ENCODE results near the gene ENO2.

ENO2 gene

GRCh38 chr12:6912164-6912935, 2.0 kb upstream of the ENO2 start:
- no peaks in the 10 kb centered on the region for H3K9me3 ChIP-seq
- no peak overlapping the region for H3K4me3 ChIP-seq
- H3K27me3 ChIP-seq, result no peaks in the 10 kb centered on the region
- H3K36me3 ChIP-seq, result peaks cover 0 to 20% (median 13%) of the 10 kb centered on the region in 3 donors
- TF ChIP-seq, protein P1, sequence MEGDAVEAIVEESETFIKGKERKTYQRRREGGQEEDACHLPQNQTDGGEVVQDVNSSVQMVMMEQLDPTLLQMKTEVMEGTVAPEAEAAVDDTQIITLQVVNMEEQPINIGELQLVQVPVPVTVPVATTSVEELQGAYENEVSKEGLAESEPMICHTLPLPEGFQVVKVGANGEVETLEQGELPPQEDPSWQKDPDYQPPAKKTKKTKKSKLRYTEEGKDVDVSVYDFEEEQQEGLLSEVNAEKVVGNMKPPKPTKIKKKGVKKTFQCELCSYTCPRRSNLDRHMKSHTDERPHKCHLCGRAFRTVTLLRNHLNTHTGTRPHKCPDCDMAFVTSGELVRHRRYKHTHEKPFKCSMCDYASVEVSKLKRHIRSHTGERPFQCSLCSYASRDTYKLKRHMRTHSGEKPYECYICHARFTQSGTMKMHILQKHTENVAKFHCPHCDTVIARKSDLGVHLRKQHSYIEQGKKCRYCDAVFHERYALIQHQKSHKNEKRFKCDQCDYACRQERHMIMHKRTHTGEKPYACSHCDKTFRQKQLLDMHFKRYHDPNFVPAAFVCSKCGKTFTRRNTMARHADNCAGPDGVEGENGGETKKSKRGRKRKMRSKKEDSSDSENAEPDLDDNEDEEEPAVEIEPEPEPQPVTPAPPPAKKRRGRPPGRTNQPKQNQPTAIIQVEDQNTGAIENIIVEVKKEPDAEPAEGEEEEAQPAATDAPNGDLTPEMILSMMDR (IDR thresholded peaks at IDR 0.05), result no peak
- intact Hi-C loops (cut with DNase I; ENCODE audit: low total_unique reads), result no loop called here
- peak in 1 of 2 donors; percentile 65 for DNase-seq
- H3K4me1 ChIP-seq, result peaks cover 0 to 19% (median 16%) of the 10 kb centered on the region in 4 donors
- peak overlapping the region in 1 of 2 donors; percentile 96 for H3K27ac ChIP-seq

GRCh38 chr12:6914947-6915788, 788 bp downstream of the ENO2 start:
- peak overlapping the region; percentile 68 to 72 for H3K4me3 ChIP-seq
- peak in 1 of 2 donors; percentile 82 for DNase-seq
- peaks cover 0 to 40% (median 15%) of the 10 kb centered on the region in 3 donors for H3K36me3 ChIP-seq
- H3K9me3 ChIP-seq, result no peaks in the 10 kb centered on the region
- peak overlapping the region; percentile 96 to 97 for H3K27ac ChIP-seq
- peaks cover 0 to 19% (median 16%) of the 10 kb centered on the region in 4 donors for H3K4me1 ChIP-seq
- no peaks in the 10 kb centered on the region for H3K27me3 ChIP-seq
- intact Hi-C loops (cut with DNase I; ENCODE audit: low total_unique reads), result no loop called here
- TF ChIP-seq, protein P1 (IDR thresholded peaks at IDR 0.05), result no peak

DNA sequence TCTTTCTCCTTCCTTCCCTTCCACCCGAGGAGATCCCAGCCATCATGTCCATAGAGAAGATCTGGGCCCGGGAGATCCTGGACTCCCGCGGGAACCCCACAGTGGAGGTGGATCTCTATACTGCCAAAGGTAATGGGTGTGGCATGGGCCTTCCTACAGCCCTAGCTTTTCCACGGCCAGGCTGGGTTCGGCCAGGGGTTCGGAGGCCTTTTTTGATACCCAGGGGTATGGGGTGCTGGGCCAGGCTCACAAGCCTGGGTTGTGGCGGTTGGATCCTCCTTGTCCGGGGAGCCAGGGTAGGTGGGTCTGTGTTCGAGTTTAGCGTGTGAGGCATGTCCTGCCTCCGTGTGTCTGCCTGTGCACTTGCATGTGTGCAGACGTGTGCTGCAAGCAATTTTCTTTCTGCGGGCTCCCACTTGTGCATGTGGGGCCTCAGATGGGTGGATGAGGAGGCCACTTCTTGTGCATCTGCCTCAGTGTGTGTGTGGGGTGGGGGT, 1.5 kb downstream of the ENO2 start:
- H3K4me1 ChIP-seq, result peaks cover 0 to 19% (median 16%) of the 10 kb centered on the region in 4 donors
- intact Hi-C loops (cut with DNase I; ENCODE audit: low total_unique reads), result no loop called here
- DNase-seq, result no peak
- H3K4me3 ChIP-seq, result peak overlapping the region; percentile 68 to 72
- no peaks in the 10 kb centered on the region for H3K27me3 ChIP-seq
- TF ChIP-seq, protein P1 (IDR thresholded peaks at IDR 0.05), result no peak
- H3K27ac ChIP-seq, result peak overlapping the region; percentile 96 to 97
- H3K36me3 ChIP-seq, result peaks cover 0 to 44% (median 15%) of the 10 kb centered on the region in 3 donors
- no peaks in the 10 kb centered on the region for H3K9me3 ChIP-seq

DNA sequence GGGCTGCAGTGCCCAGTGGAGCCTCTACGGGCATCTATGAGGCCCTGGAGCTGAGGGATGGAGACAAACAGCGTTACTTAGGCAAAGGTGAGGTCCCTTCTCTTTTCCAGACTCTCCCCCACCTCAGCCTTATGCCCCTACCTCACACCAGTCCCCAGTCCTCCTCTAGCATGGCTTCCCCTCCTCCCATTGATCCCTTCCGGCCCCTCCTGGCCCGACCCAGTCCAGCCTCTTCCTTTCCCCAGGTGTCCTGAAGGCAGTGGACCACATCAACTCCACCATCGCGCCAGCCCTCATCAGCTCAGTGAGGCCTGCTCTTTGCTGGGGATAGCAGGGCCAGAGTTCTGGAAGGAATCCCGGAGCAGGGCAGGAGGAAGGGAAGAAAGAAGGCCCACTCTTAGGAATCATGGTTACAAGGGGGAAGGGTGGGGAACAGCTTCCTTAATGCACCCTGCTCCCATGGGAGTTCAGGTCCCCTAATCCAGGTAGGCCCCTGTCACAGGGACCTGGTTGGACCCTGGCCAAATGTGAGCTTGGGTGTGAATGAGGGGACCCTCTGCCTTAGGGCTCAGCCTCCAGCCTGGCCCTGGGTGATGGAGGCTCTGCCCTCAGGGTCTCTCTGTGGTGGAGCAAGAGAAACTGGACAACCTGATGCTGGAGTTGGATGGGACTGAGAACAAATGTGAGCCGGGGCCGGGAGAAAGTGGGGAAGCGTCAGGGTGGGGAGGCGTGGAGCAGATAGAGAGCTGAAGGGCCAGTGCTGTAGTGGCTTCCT, 2.2 kb downstream of the ENO2 start:
- Histone ChIP-seq H3K27ac (peak overlapping the region; percentile 22 to 96), H3K4me1 (peaks cover 0 to 19% (median 16%) of the 10 kb centered on the region in 4 donors), H3K36me3 (peaks cover 0 to 51% (median 21%) of the 10 kb centered on the region in 3 donors), H3K9me3 (no peaks in the 10 kb centered on the region), H3K27me3 (no peaks in the 10 kb centered on the region), H3K4me3 (no peak overlapping the region)
- intact Hi-C loops (cut with DNase I; ENCODE audit: low total_unique reads), result no loop called here
- TF ChIP-seq, protein P1 (IDR thresholded peaks at IDR 0.05), result no peak
- DNase-seq, result peak in 1 of 2 donors; percentile 67

Data from tibial artery (tissue), 4 donors.